Fibroblast of lung (primary cell): ENCODE data around the gene SNRNP25. TPM values are rescaled to one million over a fixed set of nuclear protein-coding genes. Genes with fewer than 3 reads are reported as not detected.
A peak's percentile ranks its signal among the peaks of the same experiment; 100 is the strongest.

Source experiments
- DNase-seq, 2 donors: peaks; one replicate each; pipeline versions ENCODE4 v3.0.0 to v3.0.0-alpha.2; 2010; ENCODE audit warnings: low read depth in 2 of 2
- H2AFZ ChIP-seq: 2 replicates; pipeline ENCODE4 v1.5.1; 2012; ENCODE audit warnings: low read length, control low read depth, inconsistent platforms
- H3K27ac ChIP-seq: 2 replicates; pipeline ENCODE4 v1.5.1; 2011; ENCODE audit warnings: low read length, control low read depth; ENCODE audit not compliant: insufficient read depth
- H3K27me3 ChIP-seq: 2 replicates; pipeline ENCODE4 v1.5.1; 2011; ENCODE audit warnings: mild to moderate bottlenecking, low read length; ENCODE audit not compliant: control insufficient read depth, insufficient read depth
- H3K36me3 ChIP-seq: 2 replicates; pipeline ENCODE4 v1.5.1; 2011; ENCODE audit warnings: low read length; ENCODE audit not compliant: control insufficient read depth, insufficient read depth
- H3K4me1 ChIP-seq: 2 replicates; pipeline ENCODE4 v1.5.1; 2011; ENCODE audit warnings: low read length; ENCODE audit not compliant: control insufficient read depth, insufficient read depth; ENCODE audit errors: extremely low read depth
- H3K4me2 ChIP-seq: 2 replicates; pipeline ENCODE4 v1.5.1; 2011; ENCODE audit warnings: low read length, control low read depth; ENCODE audit not compliant: insufficient read depth; ENCODE audit errors: extremely low read depth
- H3K4me3 ChIP-seq, 4 experiments: fragments of 200-600 bp in 1 of 4; sonication (generic) in 1 of 4; replicated peaks in 1 of 4; 2 replicates each; pipeline ENCODE4 v1.5.1; 2011 to 2016; ENCODE audit warnings: low read length in 4 of 4, low read depth in 3 of 4, mild to moderate bottlenecking in 3 of 4, control low read depth in 2 of 4, inconsistent platforms in 1 of 4, mixed read lengths in 1 of 4; ENCODE audit not compliant: insufficient read depth in 1 of 4; ENCODE audit errors: control extremely low read depth in 1 of 4
- H3K79me2 ChIP-seq: 2 replicates; pipeline ENCODE4 v1.5.1; 2012; ENCODE audit warnings: mild to moderate bottlenecking, low read length, inconsistent platforms; ENCODE audit not compliant: control insufficient read depth, insufficient read depth
- H3K9ac ChIP-seq: 2 replicates; pipeline ENCODE4 v1.5.1; 2011; ENCODE audit warnings: mild to moderate bottlenecking, low read length, control low read depth; ENCODE audit not compliant: insufficient read depth
- H3K9me3 ChIP-seq: 2 replicates; pipeline ENCODE4 v1.5.1; 2012; ENCODE audit warnings: low read depth, low read length; ENCODE audit not compliant: control insufficient read depth, insufficient read depth
- H4K20me1 ChIP-seq: 2 replicates; pipeline ENCODE4 v1.5.1; 2011; ENCODE audit warnings: low read length; ENCODE audit not compliant: control insufficient read depth, insufficient read depth; ENCODE audit errors: extremely low read depth
- EZH2 ChIP-seq: IDR thresholded peaks from 2 replicates; pipeline ENCODE4 v1.5.1; 2012; ENCODE audit warnings: low read length, control low read depth, mild to moderate bottlenecking; ENCODE audit errors: missing control alignments
- polyA plus RNA-seq, 2 donors: library from polyadenylated mRNA; depleted of rRNA in 1 of 2; stranded (reverse) in 1 of 2; unstranded in 1 of 2; fragments of >200 nt; gene quantifications; 2 replicates each; pipeline ENCODE4 v1.2.1, GENCODE V29; 2011 to 2012; ENCODE audit warnings: missing spikeins in 1 of 2
- total RNA-seq: library from RNA; depleted of rRNA; stranded (reverse); fragments of >200 nt; gene quantifications from 2 replicates; pipeline ENCODE4 v1.2.1, GENCODE V29; 2014
- TF ChIP-seq, protein P1 (sequence below), 2 donors: IDR thresholded peaks in 1 of 2; conservative IDR thresholded peaks in 1 of 2; 1 replicate in 1 of 2; 2 replicates in 1 of 2; pipeline ENCODE4 v1.5.1; 2011 to 2012; ENCODE audit warnings: low read length in 2 of 2, control low read depth in 1 of 2, inconsistent platforms in 1 of 2, low read depth in 1 of 2, mild to moderate bottlenecking in 1 of 2

The SNRNP25 gene
- total and polyA plus RNA-seq, 2 donors (not counting 1 experiment from before 2014, with no cell fraction given) = 20.5 to 25.9 TPM

DNA sequence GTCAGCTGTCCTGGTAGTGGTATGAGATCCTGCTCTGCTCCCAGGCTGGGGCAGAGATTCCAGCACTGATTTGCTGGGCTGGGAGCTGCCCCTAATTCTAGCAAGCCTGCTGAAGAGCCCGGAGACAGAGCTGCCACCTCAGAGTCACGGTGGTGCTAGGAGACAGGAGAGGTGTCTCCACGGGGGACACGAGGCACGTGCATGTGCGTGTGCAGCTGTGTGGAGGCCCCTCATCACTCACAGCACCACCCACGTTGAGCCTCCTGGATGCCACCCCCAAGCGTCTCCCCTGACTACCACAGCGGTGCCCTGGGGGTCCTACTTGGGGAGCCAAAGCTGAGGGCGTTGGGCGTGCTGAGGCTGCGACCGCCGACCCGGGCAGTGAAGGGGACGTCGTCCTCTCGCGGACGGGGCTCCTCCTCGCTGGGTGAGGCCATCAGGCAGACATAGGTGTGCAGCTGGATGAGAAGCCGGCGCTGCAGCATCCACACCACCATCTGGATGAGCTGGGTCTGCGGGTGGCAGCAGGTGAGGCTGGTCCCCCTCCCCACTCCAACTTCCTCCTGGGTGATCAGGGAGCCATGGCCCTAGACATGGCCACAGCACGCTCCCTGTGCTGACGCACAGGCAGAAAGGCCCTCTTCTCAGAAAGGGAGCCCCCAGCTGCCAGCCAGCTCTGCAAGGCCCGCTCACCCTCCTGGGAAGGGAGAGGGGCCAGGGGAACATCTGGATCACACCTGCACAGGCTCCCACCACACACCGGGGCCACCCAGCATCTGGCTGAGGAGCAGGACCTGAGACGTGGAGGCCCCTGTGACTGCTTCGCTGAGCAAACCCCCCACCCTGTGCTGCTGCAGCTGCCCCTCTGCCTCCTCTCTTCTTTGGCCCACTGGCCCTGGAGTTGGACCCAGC lies 36.0 kb downstream of the SNRNP25 start:
- TF ChIP-seq EZH2 = no peak
- TF ChIP-seq, protein P1, sequence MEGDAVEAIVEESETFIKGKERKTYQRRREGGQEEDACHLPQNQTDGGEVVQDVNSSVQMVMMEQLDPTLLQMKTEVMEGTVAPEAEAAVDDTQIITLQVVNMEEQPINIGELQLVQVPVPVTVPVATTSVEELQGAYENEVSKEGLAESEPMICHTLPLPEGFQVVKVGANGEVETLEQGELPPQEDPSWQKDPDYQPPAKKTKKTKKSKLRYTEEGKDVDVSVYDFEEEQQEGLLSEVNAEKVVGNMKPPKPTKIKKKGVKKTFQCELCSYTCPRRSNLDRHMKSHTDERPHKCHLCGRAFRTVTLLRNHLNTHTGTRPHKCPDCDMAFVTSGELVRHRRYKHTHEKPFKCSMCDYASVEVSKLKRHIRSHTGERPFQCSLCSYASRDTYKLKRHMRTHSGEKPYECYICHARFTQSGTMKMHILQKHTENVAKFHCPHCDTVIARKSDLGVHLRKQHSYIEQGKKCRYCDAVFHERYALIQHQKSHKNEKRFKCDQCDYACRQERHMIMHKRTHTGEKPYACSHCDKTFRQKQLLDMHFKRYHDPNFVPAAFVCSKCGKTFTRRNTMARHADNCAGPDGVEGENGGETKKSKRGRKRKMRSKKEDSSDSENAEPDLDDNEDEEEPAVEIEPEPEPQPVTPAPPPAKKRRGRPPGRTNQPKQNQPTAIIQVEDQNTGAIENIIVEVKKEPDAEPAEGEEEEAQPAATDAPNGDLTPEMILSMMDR (conservative IDR thresholded peaks at IDR 0.05 in 1 of 2, IDR thresholded peaks at IDR 0.05 in 1 of 2; ENCODE audit: low read depth in 1 of 2, low read length in 2 of 2) = no peak

DNA sequence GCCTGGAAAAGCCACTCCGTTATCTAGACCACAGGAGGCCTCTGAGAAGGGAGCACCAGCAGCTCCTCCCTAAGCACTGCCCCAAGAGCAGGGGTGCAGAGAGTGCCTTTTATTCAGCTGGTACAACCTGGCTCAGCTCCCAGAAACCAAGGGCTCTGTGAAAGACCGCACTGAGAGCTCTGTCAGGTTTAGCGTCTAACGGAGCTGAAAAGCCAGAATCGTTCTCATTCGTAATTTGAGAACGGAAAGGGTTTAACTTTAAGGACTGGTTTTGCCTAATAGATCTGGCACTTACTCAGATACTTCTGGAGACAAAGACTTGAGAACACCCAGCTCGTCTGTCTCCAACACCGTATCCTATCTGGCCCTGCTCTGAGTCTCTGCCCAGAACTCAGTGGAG lies 37.9 kb downstream of the SNRNP25 start:
- peaks cover 21% of the 10 kb centered on the region for H3K36me3 ChIP-seq
- H3K4me1 ChIP-seq = no peaks in the 10 kb centered on the region
- TF ChIP-seq, protein P1 (conservative IDR thresholded peaks at IDR 0.05 in 1 of 2, IDR thresholded peaks at IDR 0.05 in 1 of 2; ENCODE audit: low read depth in 1 of 2, low read length in 2 of 2) = no peak
- H3K9ac ChIP-seq = no peak overlapping the region
- H3K4me2 ChIP-seq = no peak overlapping the region
- H3K4me3 ChIP-seq = no peak overlapping the region
- DNase-seq = peak in 1 of 2 donors; percentile 68
- H2AFZ ChIP-seq = no peak overlapping the region
- H3K27ac ChIP-seq = no peak overlapping the region
- no peaks in the 10 kb centered on the region for H3K9me3 ChIP-seq
- peaks cover 5% of the 10 kb centered on the region for H3K79me2 ChIP-seq
- no peaks in the 10 kb centered on the region for H4K20me1 ChIP-seq
- no peaks in the 10 kb centered on the region for H3K27me3 ChIP-seq

More for the DNA sequence above, 36.0 kb downstream of the SNRNP25 start:
- H3K9ac ChIP-seq = no peak overlapping the region
- H4K20me1 ChIP-seq = no peaks in the 10 kb centered on the region
- no peak for DNase-seq
- H3K9me3 ChIP-seq = no peaks in the 10 kb centered on the region
- no peak overlapping the region for H3K27ac ChIP-seq
- H3K4me2 ChIP-seq = no peak overlapping the region
- H3K4me1 ChIP-seq = peaks cover 13% of the 10 kb centered on the region
- H3K36me3 ChIP-seq = peaks cover 34% of the 10 kb centered on the region
- H3K79me2 ChIP-seq = peaks cover 16% of the 10 kb centered on the region
- no peaks in the 10 kb centered on the region for H3K27me3 ChIP-seq
- no peak overlapping the region for H2AFZ ChIP-seq
- H3K4me3 ChIP-seq = no peak overlapping the region

DNA sequence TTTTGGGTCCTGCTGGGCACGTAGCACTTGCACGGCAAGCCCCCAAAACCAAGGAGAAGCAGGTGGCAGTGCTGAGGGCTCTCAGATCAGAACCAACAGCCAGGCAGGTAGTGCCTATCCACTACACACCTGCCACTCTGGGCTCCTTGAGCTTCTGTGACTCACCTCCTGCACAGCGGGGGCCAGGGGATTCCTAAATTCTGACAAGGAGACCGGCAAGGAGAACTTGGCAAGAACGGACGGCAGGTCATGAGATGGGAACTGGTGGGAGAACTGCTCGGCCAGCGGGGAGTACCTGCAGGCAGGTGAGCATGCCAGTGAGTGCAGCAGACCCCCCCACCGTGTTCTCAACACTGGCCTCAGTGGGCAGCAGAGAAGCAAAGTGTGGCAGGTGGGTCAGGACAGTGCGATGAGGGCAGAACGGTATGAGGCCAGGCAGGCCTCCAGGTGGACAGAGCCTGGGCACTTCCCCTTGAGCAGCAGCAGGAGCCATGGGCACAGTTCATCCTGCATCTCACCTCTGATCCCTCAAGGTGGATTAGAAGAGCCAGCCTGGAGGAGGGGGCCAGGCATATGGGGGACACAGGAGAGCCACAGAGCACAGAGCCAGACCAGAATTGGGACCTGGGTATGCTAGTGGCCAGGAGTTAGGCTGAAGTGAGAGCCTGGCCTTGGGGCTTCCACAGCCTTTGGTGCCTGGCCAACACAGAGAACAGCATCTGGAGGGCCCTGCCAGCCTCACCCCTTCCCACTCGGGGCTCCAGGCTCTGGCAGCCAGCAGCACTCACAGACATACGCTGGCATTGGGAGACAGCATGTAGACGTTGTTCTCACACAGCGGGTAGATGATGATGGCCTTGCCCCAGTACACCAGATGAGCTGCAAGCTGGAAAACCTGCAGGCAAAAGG lies 39.1 kb downstream of the SNRNP25 start:
- TF ChIP-seq EZH2 = no peak
- TF ChIP-seq, protein P1 (conservative IDR thresholded peaks at IDR 0.05 in 1 of 2, IDR thresholded peaks at IDR 0.05 in 1 of 2; ENCODE audit: low read depth in 1 of 2, low read length in 2 of 2) = no peak
- no peak overlapping the region for H3K27ac ChIP-seq
- no peaks in the 10 kb centered on the region for H3K27me3 ChIP-seq
- no peaks in the 10 kb centered on the region for H4K20me1 ChIP-seq
- no peak overlapping the region for H3K9ac ChIP-seq
- peaks cover 4% of the 10 kb centered on the region for H3K4me1 ChIP-seq
- H3K79me2 ChIP-seq = peaks cover 2% of the 10 kb centered on the region
- no peak for DNase-seq
- H3K4me3 ChIP-seq = no peak overlapping the region
- no peaks in the 10 kb centered on the region for H3K9me3 ChIP-seq
- peaks cover 19% of the 10 kb centered on the region for H3K36me3 ChIP-seq
- H3K4me2 ChIP-seq = no peak overlapping the region
- H2AFZ ChIP-seq = no peak overlapping the region
